GM19025 (cell line): ENCODE results near the gene POLR2H.
A peak's percentile ranks its signal among the peaks of the same experiment; 100 is the strongest.

ENCODE experiments used
- ATAC-seq: cut with Tn5 transposase; IDR thresholded peaks from one replicate; pipeline ENCODE4 v1.9.1; 2021; ENCODE audit warnings: mild to moderate bottlenecking, low read depth, moderate library complexity; ENCODE audit not compliant: unreplicated experiment

POLR2H gene

GRCh38 chr3:184384856-184385422 is 23.4 kb downstream of the POLR2H start:
- ATAC-seq, result no peak

- ATAC-seq, result no peak
These were observed 24.7 kb downstream of the POLR2H start for GRCh38 chr3:184386047-184386806.

GRCh38 chr3:184387174-184387714 is 25.7 kb downstream of the POLR2H start:
- no peak for ATAC-seq

- no peak for ATAC-seq
These were observed 26.8 kb downstream of the POLR2H start for GRCh38 chr3:184388164-184388935.

- ATAC-seq, result no peak
These were observed 27.4 kb downstream of the POLR2H start for GRCh38 chr3:184388936-184389230.

- no peak for ATAC-seq
These were observed 27.9 kb downstream of the POLR2H start for GRCh38 chr3:184389384-184389783.

GRCh38 chr3:184389935-184390528 is 28.5 kb downstream of the POLR2H start:
- ATAC-seq, result no peak

GRCh38 chr3:184391266-184391665 is 29.8 kb downstream of the POLR2H start:
- ATAC-seq, result no peak

GRCh38 chr3:184395320-184395660 is 33.8 kb downstream of the POLR2H start:
- no peak for ATAC-seq

- ATAC-seq, result no peak
These were observed 37.9 kb downstream of the POLR2H start for GRCh38 chr3:184399410-184399809.

- ATAC-seq, result no peak
These were observed 43.8 kb downstream of the POLR2H start for GRCh38 chr3:184405075-184406030.

- no peak for ATAC-seq
These were observed 47.9 kb downstream of the POLR2H start for GRCh38 chr3:184409331-184409926.

- no peak for ATAC-seq
These were observed 48.5 kb downstream of the POLR2H start for GRCh38 chr3:184409946-184410500.

GRCh38 chr3:184414418-184415202 is 53.1 kb downstream of the POLR2H start:
- ATAC-seq, result no peak

GRCh38 chr3:184415203-184415490 is 53.6 kb downstream of the POLR2H start:
- no peak for ATAC-seq

- peak; percentile 98 for ATAC-seq
These were observed 56.3 kb downstream of the POLR2H start for GRCh38 chr3:184417619-184418327.
